Measurements from ENCODE around the gene HLA-C.
"Not testable (repeated sequence)": the region's sequence is repeated elsewhere in the genome, so short reads cannot be mapped to it uniquely, and the experiment has no call there.

The HLA-C gene

GRCh38 chr6:31268836-31269235, 3.1 kb downstream of the HLA-C start:
- DNase-seq: no peak

GRCh38 chr6:31268369-31268765, 3.5 kb downstream of the HLA-C start:
- no peak for DNase-seq

- DNase-seq: peak; percentile 18
These were observed 4.1 kb downstream of the HLA-C start for GRCh38 chr6:31267651-31268368.

GRCh38 chr6:31266567-31267360, 5.1 kb downstream of the HLA-C start:
- no peak for DNase-seq

- no peak for DNase-seq
These were observed 6.0 kb downstream of the HLA-C start for GRCh38 chr6:31265926-31266325.

GRCh38 chr6:31263346-31263933, 8.5 kb downstream of the HLA-C start:
- DNase-seq: not testable (repeated sequence)

- peak; percentile 16 for DNase-seq
These were observed 11.9 kb downstream of the HLA-C start for GRCh38 chr6:31259995-31260394.

- no peak for DNase-seq
These were observed 19.3 kb downstream of the HLA-C start for GRCh38 chr6:31252625-31253024.

GRCh38 chr6:31251261-31251660, 20.6 kb downstream of the HLA-C start:
- no peak for DNase-seq

- DNase-seq: no peak
These were observed 22.7 kb downstream of the HLA-C start for GRCh38 chr6:31249184-31249583.

- DNase-seq: no peak
These were observed 24.1 kb downstream of the HLA-C start for GRCh38 chr6:31247813-31248212.

- DNase-seq: no peak
These were observed 25.8 kb downstream of the HLA-C start for GRCh38 chr6:31246051-31246521.

GRCh38 chr6:31243508-31243907, 28.4 kb downstream of the HLA-C start:
- no peak for DNase-seq

GRCh38 chr6:31239854-31240253, 32.0 kb downstream of the HLA-C start:
- DNase-seq: no peak

GRCh38 chr6:31234101-31234500, 37.8 kb downstream of the HLA-C start:
- DNase-seq: not testable (repeated sequence)

- DNase-seq: no peak
These were observed 43.4 kb downstream of the HLA-C start for GRCh38 chr6:31228476-31228875.

GRCh38 chr6:31227143-31227542, 44.7 kb downstream of the HLA-C start:
- DNase-seq: no peak

- no peak for DNase-seq
These were observed 46.2 kb downstream of the HLA-C start for GRCh38 chr6:31225735-31226134.

GRCh38 chr6:31222496-31222895, 49.4 kb downstream of the HLA-C start:
- no peak for DNase-seq

Measured in activated naive CD4-positive, alpha-beta T cell treated with Interleukin-2 at 50 U/mL for 16 hours (primary cell).